Activated T-cell treated with anti-CD3 and anti-CD28 coated beads, Interleukin-2, amount 50 U/mL, for 4 hours (primary cell): Measurements from ENCODE around the gene ANXA2R. TPM values are rescaled to one million over a fixed set of nuclear protein-coding genes. Genes with fewer than 3 reads are reported as not detected.
"Not testable (repeated sequence)": the region's sequence is repeated elsewhere in the genome, so short reads cannot be mapped to it uniquely, and the experiment has no call there.

Experiments used
- ATAC-seq, 2 donors: fragments of 200-7000 bp; cut with Tn5 transposase; one replicate each; pipeline ENCODE4 v1.10.0; 2021
- DNase-seq: peaks from one replicate; pipeline ENCODE4 v3.0.0-alpha.2; 2020
- H3K27me3 Mint-ChIP-seq: one replicate; pipeline ENCODE4 v1.8.0; 2021; ENCODE audit warnings: low read depth, mixed read lengths
- H3K36me3 Mint-ChIP-seq: one replicate; pipeline ENCODE4 v1.8.0; 2022; ENCODE audit warnings: mixed read lengths; ENCODE audit not compliant: insufficient read depth
- H3K4me1 Mint-ChIP-seq: one replicate; pipeline ENCODE4 v1.8.0; 2021; ENCODE audit warnings: low read depth, mixed read lengths
- H3K4me3 Mint-ChIP-seq: one replicate; pipeline ENCODE4 v1.8.0; 2021; ENCODE audit warnings: mild to moderate bottlenecking, moderate library complexity, mixed read lengths
- H3K9me3 Mint-ChIP-seq: one replicate; pipeline ENCODE4 v1.8.0; 2021; ENCODE audit warnings: mixed read lengths
- total RNA-seq, 3 donors: library from RNA; stranded (reverse); gene quantifications; one replicate each; pipeline ENCODE4 v1.2.1, GENCODE V29; 2021

ANXA2R gene
- total RNA-seq, 3 donors from 2014 or later = 2.6 to 4.0 (median 3.5) TPM

GRCh38 chr5:43066799-43067741 is 27.0 kb upstream of the ANXA2R start:
- ATAC-seq (peak; percentile 67 to 71), DNase-seq (peak; percentile 84)
- H3K4me1 Mint-ChIP-seq = peaks cover 39% of the 10 kb centered on the region
- H3K9me3 Mint-ChIP-seq = peaks cover 2% of the 10 kb centered on the region
- no peaks in the 10 kb centered on the region for H3K27me3 Mint-ChIP-seq
- H3K4me3 Mint-ChIP-seq = peak overlapping the region; percentile 98
- peaks cover 8% of the 10 kb centered on the region for H3K36me3 Mint-ChIP-seq

GRCh38 chr5:43065948-43066798 is 26.1 kb upstream of the ANXA2R start:
- peaks cover 39% of the 10 kb centered on the region for H3K4me1 Mint-ChIP-seq
- no peaks in the 10 kb centered on the region for H3K27me3 Mint-ChIP-seq
- H3K4me3 Mint-ChIP-seq = peak overlapping the region; percentile 98
- peaks cover 3% of the 10 kb centered on the region for H3K9me3 Mint-ChIP-seq
- ATAC-seq (peak; percentile 56 to 61), DNase-seq (peak; percentile 74)
- peaks cover 8% of the 10 kb centered on the region for H3K36me3 Mint-ChIP-seq

- Mint-ChIP-seq H3K27me3 (no peaks in the 10 kb centered on the region), H3K4me1 (peaks cover 35% of the 10 kb centered on the region), H3K9me3 (peaks cover 3% of the 10 kb centered on the region), H3K36me3 (peaks cover 3% of the 10 kb centered on the region), H3K4me3 (peak overlapping the region; percentile 98)
- no peak for DNase-seq
- ATAC-seq = no peak
Observed at GRCh38 chr5:43065387-43065947, 25.3 kb upstream of the ANXA2R start.

GRCh38 chr5:43063721-43064171 is 23.6 kb upstream of the ANXA2R start:
- peak overlapping the region; percentile 33 for H3K4me3 Mint-ChIP-seq
- DNase-seq = no peak

GRCh38 chr5:43061352-43062075 is 21.4 kb upstream of the ANXA2R start:
- H3K27me3 Mint-ChIP-seq = no peaks in the 10 kb centered on the region
- ATAC-seq (no peak), DNase-seq (no peak)
- H3K9me3 Mint-ChIP-seq = peaks cover 6% of the 10 kb centered on the region
- H3K4me3 Mint-ChIP-seq = no peak overlapping the region
- H3K4me1 Mint-ChIP-seq = peaks cover 10% of the 10 kb centered on the region
- peaks cover 7% of the 10 kb centered on the region for H3K36me3 Mint-ChIP-seq

More at GRCh38 chr5:43063721-43064171, 23.6 kb upstream of the ANXA2R start:
- Mint-ChIP-seq H3K4me1 (peaks cover 21% of the 10 kb centered on the region), H3K27me3 (no peaks in the 10 kb centered on the region), H3K36me3 (peaks cover 2% of the 10 kb centered on the region), H3K9me3 (peaks cover 6% of the 10 kb centered on the region)
- ATAC-seq = no peak

GRCh38 chr5:43060020-43060419 is 19.9 kb upstream of the ANXA2R start:
- H3K4me3 Mint-ChIP-seq, ATAC-seq: not testable (repeated sequence)

GRCh38 chr5:43055098-43055497 is 15.0 kb upstream of the ANXA2R start:
- not testable (repeated sequence) for H3K4me3 Mint-ChIP-seq, H3K4me1 Mint-ChIP-seq, ATAC-seq, DNase-seq, H3K27me3 Mint-ChIP-seq
- Mint-ChIP-seq H3K9me3 (peaks cover 17% of the 10 kb centered on the region), H3K36me3 (peaks cover 27% of the 10 kb centered on the region)

More at GRCh38 chr5:43060020-43060419, 19.9 kb upstream of the ANXA2R start:
- H3K36me3 Mint-ChIP-seq = peaks cover 11% of the 10 kb centered on the region
- H3K9me3 Mint-ChIP-seq = peaks cover 14% of the 10 kb centered on the region
- H3K27me3 Mint-ChIP-seq, H3K4me1 Mint-ChIP-seq, DNase-seq: not testable (repeated sequence)

GRCh38 chr5:43051684-43052083 is 11.6 kb upstream of the ANXA2R start:
- H3K4me3 Mint-ChIP-seq = no peak overlapping the region
- H3K36me3 Mint-ChIP-seq = peaks cover 22% of the 10 kb centered on the region
- H3K27me3 Mint-ChIP-seq = no peaks in the 10 kb centered on the region
- H3K9me3 Mint-ChIP-seq = peaks cover 14% of the 10 kb centered on the region
- peaks cover 6% of the 10 kb centered on the region for H3K4me1 Mint-ChIP-seq
- DNase-seq (no peak), ATAC-seq (no peak)

GRCh38 chr5:43050384-43050783 is 10.3 kb upstream of the ANXA2R start:
- Mint-ChIP-seq H3K4me1 (peaks cover 9% of the 10 kb centered on the region), H3K27me3 (no peaks in the 10 kb centered on the region), H3K4me3 (no peak overlapping the region), H3K36me3 (peaks cover 19% of the 10 kb centered on the region), H3K9me3 (peaks cover 8% of the 10 kb centered on the region)
- ATAC-seq (no peak), DNase-seq (no peak)

- H3K4me1 Mint-ChIP-seq = peaks cover 17% of the 10 kb centered on the region
- H3K36me3 Mint-ChIP-seq = peaks cover 17% of the 10 kb centered on the region
- H3K9me3 Mint-ChIP-seq = peaks cover 1% of the 10 kb centered on the region
- no peaks in the 10 kb centered on the region for H3K27me3 Mint-ChIP-seq
- no peak overlapping the region for H3K4me3 Mint-ChIP-seq
- ATAC-seq = no peak
- no peak for DNase-seq
Observed at GRCh38 chr5:43049236-43049635, 9.1 kb upstream of the ANXA2R start.

GRCh38 chr5:43046474-43046873 is 6.4 kb upstream of the ANXA2R start:
- ATAC-seq (no peak), DNase-seq (no peak)
- H3K4me3 Mint-ChIP-seq = no peak overlapping the region
- H3K36me3 Mint-ChIP-seq = peaks cover 7% of the 10 kb centered on the region
- H3K9me3 Mint-ChIP-seq = no peaks in the 10 kb centered on the region
- H3K4me1 Mint-ChIP-seq = peaks cover 29% of the 10 kb centered on the region
- H3K27me3 Mint-ChIP-seq = no peaks in the 10 kb centered on the region

- H3K4me3 Mint-ChIP-seq = no peak overlapping the region
- DNase-seq (no peak), ATAC-seq (no peak)
- H3K36me3 Mint-ChIP-seq = peaks cover 3% of the 10 kb centered on the region
- no peaks in the 10 kb centered on the region for H3K9me3 Mint-ChIP-seq
- H3K27me3 Mint-ChIP-seq = no peaks in the 10 kb centered on the region
- H3K4me1 Mint-ChIP-seq = peaks cover 29% of the 10 kb centered on the region
Observed at GRCh38 chr5:43045236-43045635, 5.1 kb upstream of the ANXA2R start.

GRCh38 chr5:43044181-43044914 is 4.2 kb upstream of the ANXA2R start:
- DNase-seq = no peak
- ATAC-seq = no peak
- H3K4me3 Mint-ChIP-seq = no peak overlapping the region
- H3K36me3 Mint-ChIP-seq = peaks cover 3% of the 10 kb centered on the region
- H3K9me3 Mint-ChIP-seq = no peaks in the 10 kb centered on the region
- H3K27me3 Mint-ChIP-seq = no peaks in the 10 kb centered on the region
- H3K4me1 Mint-ChIP-seq = peaks cover 29% of the 10 kb centered on the region
